ENCODE data around the gene PSMC3IP.

The PSMC3IP gene

DNA sequence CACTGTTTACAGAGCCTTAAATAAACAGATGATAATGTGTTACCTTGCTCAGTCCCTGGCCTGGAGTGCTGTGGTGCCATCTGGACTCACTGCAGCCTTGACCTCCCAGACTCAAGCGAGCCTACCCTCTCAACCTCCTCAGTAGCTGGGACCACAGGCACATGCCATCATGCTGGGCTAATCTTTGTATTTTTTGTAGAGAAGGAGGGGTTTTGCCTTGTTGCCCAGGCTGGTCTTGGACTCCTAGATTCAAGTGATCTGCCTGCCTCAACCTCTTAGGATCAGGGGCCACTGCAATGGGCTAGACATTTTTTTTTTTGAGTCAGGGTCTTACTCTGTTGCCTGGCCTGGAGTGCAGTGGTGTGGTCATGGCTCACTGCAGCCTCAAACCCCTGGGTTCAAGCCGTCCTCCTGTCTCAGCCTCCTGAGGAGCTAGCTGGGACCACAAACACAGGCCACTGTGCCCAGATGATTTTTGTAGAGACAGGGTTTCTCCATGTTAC, 46.5 kb downstream of the PSMC3IP start:
- DNase-seq (ENCODE audit: low spot score): no peak
- TF ChIP-seq, protein P1, sequence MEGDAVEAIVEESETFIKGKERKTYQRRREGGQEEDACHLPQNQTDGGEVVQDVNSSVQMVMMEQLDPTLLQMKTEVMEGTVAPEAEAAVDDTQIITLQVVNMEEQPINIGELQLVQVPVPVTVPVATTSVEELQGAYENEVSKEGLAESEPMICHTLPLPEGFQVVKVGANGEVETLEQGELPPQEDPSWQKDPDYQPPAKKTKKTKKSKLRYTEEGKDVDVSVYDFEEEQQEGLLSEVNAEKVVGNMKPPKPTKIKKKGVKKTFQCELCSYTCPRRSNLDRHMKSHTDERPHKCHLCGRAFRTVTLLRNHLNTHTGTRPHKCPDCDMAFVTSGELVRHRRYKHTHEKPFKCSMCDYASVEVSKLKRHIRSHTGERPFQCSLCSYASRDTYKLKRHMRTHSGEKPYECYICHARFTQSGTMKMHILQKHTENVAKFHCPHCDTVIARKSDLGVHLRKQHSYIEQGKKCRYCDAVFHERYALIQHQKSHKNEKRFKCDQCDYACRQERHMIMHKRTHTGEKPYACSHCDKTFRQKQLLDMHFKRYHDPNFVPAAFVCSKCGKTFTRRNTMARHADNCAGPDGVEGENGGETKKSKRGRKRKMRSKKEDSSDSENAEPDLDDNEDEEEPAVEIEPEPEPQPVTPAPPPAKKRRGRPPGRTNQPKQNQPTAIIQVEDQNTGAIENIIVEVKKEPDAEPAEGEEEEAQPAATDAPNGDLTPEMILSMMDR (IDR thresholded peaks at IDR 0.05; ENCODE audit: extremely low read depth, missing control alignments): no peak

DNA sequence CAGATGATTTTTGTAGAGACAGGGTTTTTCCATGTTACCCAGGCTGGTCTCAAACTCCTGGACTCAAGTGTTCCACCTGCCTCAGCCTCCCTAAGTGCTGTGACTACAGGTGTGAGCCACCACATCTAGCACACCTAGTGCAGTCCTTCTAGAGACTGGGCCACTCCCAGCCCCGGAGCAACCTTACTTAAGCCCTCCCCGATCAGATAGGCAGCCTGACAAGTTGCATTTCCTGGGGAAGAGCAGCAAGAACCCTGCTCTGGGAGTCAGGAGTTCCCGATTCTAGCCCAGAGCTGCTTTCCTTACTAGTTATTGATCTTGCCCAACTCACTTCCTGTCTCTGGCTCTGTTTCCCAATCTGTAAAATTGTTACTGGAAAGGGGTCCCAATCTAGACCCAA, 48.5 kb downstream of the PSMC3IP start:
- DNase-seq (ENCODE audit: low spot score): no peak
- TF ChIP-seq, protein P1 (IDR thresholded peaks at IDR 0.05; ENCODE audit: extremely low read depth, missing control alignments): no peak

DNA sequence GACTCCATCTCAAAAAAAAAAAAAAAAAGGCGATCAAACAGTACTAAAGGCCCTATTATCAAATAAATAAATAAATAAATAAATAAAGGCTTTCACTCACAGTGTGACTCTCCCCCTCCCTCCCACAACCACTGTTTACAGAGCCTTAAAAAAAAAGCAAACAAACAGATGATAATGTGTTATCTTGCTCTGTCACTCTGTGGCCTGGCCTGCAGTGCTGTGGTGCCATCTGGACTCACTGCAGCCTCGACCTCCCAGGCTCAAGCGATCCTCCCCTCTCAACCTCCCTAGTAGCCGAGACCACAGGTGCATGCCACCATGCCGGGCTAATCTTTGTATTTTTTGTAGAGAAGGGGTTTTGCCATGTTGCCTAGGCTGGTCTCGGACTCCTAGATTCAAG, 49.6 kb downstream of the PSMC3IP start:
- TF ChIP-seq, protein P1 (IDR thresholded peaks at IDR 0.05; ENCODE audit: extremely low read depth, missing control alignments): no peak
- DNase-seq (ENCODE audit: low spot score): no peak

DNA sequence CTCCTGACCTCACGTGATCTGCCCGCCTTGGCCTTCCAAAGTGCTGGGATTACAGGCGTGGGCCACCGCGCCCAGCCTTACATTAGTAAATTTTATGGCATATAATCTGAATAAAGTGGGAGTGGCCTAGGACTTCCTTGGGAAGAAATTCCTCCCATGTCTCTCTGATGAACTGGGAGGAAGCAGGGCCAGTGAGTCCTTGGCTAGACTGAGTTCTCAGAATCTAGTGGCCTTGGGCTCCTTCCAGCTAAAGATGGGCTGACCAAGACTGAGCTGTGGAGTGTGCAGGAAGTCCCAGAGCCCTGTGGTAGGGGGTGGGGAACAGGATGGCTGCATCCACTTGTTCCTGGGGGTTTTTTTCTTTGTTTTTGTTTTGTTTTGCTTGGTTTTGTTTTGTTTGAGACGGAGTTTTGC, 51.5 kb downstream of the PSMC3IP start:
- TF ChIP-seq, protein P1 (IDR thresholded peaks at IDR 0.05; ENCODE audit: extremely low read depth, missing control alignments): no peak
- DNase-seq (ENCODE audit: low spot score): no peak

DNA sequence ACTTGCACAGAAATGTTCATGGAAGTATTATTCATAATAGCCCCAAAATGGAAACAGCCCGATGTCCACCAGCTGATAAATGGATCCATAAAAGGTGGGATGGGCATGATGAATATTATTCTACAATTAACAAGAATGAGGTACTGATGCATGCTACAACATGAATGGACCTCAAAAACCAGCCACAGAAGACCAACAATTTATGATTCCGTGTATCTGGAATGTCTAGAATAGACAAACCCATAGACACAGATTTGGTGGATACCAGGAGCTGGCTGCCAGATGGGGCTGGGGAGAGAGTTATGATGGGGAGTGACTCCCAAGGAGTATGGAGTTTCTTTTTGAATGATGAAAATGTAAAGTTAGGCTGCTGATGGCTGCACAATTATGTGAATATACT, 52.3 kb downstream of the PSMC3IP start:
- DNase-seq (ENCODE audit: low spot score): no peak
- TF ChIP-seq, protein P1 (IDR thresholded peaks at IDR 0.05; ENCODE audit: extremely low read depth, missing control alignments): no peak

DNA sequence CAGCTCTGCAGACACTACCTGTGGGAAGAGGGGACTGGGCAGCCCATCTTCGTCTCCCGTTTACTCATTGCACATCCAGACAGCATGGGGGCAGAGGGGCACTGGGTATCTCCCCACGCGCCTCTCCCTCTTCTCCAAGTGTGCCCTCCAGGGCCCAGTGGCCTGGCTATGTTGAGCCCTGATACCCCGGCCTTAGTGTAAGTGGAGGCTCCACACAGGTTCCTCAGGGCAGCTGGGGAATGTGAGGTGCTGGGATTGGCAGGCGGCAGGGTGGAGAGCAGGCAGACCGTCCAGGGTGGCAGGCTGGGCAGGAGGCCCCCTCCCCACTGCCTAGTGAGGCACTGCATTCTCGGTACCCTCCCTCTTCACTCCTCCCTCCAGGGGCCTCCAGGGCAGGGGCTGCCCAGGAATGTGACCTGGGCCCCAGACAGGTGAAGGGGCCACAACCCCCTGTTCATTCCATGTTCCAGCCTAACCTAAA, 54.7 kb downstream of the PSMC3IP start:
- no peak for DNase-seq (ENCODE audit: low spot score)
- TF ChIP-seq, protein P1 (IDR thresholded peaks at IDR 0.05; ENCODE audit: extremely low read depth, missing control alignments): no peak

Measured in GM20000 (cell line).